Vagina (tissue), 2 donors: ENCODE measurements around the gene PDK1.

ENCODE experiments used
- CTCF ChIP-seq, 3 experiments: fragments of 450-650 bp in 2 of 3; fragments of 200-600 bp in 1 of 3; sonication (generic) in 1 of 3; IDR thresholded peaks; one replicate each; pipeline ENCODE4 v1.5.1; 2017 to 2019; ENCODE audit warnings: antibody characterized with exemption in 3 of 3, mild to moderate bottlenecking in 2 of 3, moderate library complexity in 2 of 3
- POLR2AphosphoS5 ChIP-seq, 2 donors: sonication (generic); formaldehyde crosslinking; IDR thresholded peaks; one replicate each; pipeline ENCODE4 v1.9.0; 2017; ENCODE audit warnings: antibody characterized with exemption in 2 of 2, mild to moderate bottlenecking in 2 of 2, low read depth in 1 of 2; ENCODE audit not compliant: insufficient read depth in 1 of 2

- TF ChIP-seq CTCF (IDR thresholded peaks at IDR 0.05) = no peak
- TF ChIP-seq POLR2AphosphoS5 (IDR thresholded peaks at IDR 0.05; ENCODE audit: insufficient read depth in 1 of 2, low read depth in 1 of 2) = peak; percentile 64 to 72
These were observed 569 bp downstream of the PDK1 start for GRCh38 chr2:172556284-172557033.
